Esophagus (tissue), 2 donors: ENCODE results near the gene ZFP1. TPM values are rescaled to one million over a fixed set of nuclear protein-coding genes. Genes with fewer than 3 reads are reported as not detected.
"Not testable (repeated sequence)": the region's sequence is repeated elsewhere in the genome, so short reads cannot be mapped to it uniquely, and the experiment has no call there.

ENCODE experiments used
- H3K27ac ChIP-seq, 2 donors: one replicate each; pipeline ENCODE4 v1.5.1; 2013; ENCODE audit warnings: low read depth in 2 of 2, mild to moderate bottlenecking in 2 of 2, inconsistent platforms in 1 of 2, low read length in 1 of 2, moderate library complexity in 1 of 2
- H3K27me3 ChIP-seq, 2 donors: one replicate each; pipeline ENCODE4 v1.6.1; 2013; ENCODE audit warnings: low read length in 2 of 2, control low read depth in 1 of 2, mild to moderate bottlenecking in 1 of 2; ENCODE audit not compliant: insufficient read depth in 2 of 2, control insufficient read depth in 1 of 2
- H3K36me3 ChIP-seq, 2 donors: one replicate each; pipeline ENCODE4 v1.6.1; 2013; ENCODE audit warnings: low read length in 1 of 2; ENCODE audit not compliant: control insufficient read depth in 2 of 2, insufficient read depth in 2 of 2
- H3K4me1 ChIP-seq, 2 donors: one replicate each; pipeline ENCODE4 v1.6.1; 2013; ENCODE audit warnings: low read length in 1 of 2; ENCODE audit not compliant: control insufficient read depth in 2 of 2, insufficient read depth in 2 of 2
- H3K4me3 ChIP-seq, 2 donors: one replicate each; pipeline ENCODE4 v1.5.1; 2013; ENCODE audit warnings: low read length in 2 of 2, mild to moderate bottlenecking in 2 of 2, low read depth in 1 of 2, moderate library complexity in 1 of 2
- H3K9me3 ChIP-seq, 2 donors: one replicate each; pipeline ENCODE4 v1.6.1; 2013; ENCODE audit warnings: mild to moderate bottlenecking in 2 of 2, low read depth in 1 of 2, low read length in 1 of 2, moderate library complexity in 1 of 2; ENCODE audit not compliant: control insufficient read depth in 2 of 2, insufficient read depth in 1 of 2
- WGBS, 2 donors: extraction: QIAGEN DNeasy Blood & Tissue Kit; methylation state at CpG; one replicate each; pipeline ENCODE4 v1.1.7; 2013; 5-methylcytosine and 5-hydroxymethylcytosine counted together
- polyA plus RNA-seq, 2 donors: library from polyadenylated mRNA; stranded (reverse); fragments of 200-250 nt; gene quantifications; one replicate each; pipeline ENCODE4 v1.2.3, GENCODE V29; 2013
- donor health status: healthy with polysubstance abuse.
- donor health status: Bipolar disorder and iron deficiency.

ZFP1 gene
- polyA plus RNA-seq, 2 donors = 2.5 TPM

GRCh38 chr16:75121949-75122568 lies 26.3 kb upstream of the ZFP1 start:
- H3K27ac ChIP-seq = no peak overlapping the region
- WGBS, 2 donors = 87 to 92% methylated on average over 6 of the region's 6 CpGs
- no peak overlapping the region for H3K4me3 ChIP-seq
- H3K4me1 ChIP-seq = no peaks in the 10 kb centered on the region
- H3K27me3 ChIP-seq = no peaks in the 10 kb centered on the region
- peaks cover 3% of the 10 kb centered on the region in 2 donors for H3K9me3 ChIP-seq
- H3K36me3 ChIP-seq = no peaks in the 10 kb centered on the region

DNA sequence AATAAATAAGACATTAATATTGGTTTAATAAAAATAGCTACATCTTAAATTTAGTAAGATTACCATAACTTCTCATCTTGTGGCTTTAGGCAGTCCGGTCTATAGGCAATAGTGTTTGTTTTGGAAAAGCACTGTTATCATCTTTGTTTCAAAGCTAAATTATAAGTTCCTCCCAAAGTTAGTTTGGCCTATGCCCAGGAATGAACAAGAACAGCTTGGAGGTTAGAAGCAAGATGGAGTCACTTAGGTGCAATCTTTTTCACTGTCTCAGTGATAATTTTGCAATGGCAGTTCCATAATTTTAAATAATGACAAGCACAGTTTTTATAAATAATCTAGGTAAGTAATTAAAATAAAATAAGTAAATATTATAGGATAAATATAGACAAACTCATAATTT lies 25.7 kb upstream of the ZFP1 start:
- H3K27ac ChIP-seq = no peak overlapping the region
- H3K36me3 ChIP-seq = no peaks in the 10 kb centered on the region
- H3K4me1 ChIP-seq = no peaks in the 10 kb centered on the region
- no peak overlapping the region for H3K4me3 ChIP-seq
- no peaks in the 10 kb centered on the region for H3K27me3 ChIP-seq
- H3K9me3 ChIP-seq = peaks cover 3% of the 10 kb centered on the region in 2 donors
- WGBS, 2 donors = 96 to 97% methylated on average over 1 of the region's 1 CpG

DNA sequence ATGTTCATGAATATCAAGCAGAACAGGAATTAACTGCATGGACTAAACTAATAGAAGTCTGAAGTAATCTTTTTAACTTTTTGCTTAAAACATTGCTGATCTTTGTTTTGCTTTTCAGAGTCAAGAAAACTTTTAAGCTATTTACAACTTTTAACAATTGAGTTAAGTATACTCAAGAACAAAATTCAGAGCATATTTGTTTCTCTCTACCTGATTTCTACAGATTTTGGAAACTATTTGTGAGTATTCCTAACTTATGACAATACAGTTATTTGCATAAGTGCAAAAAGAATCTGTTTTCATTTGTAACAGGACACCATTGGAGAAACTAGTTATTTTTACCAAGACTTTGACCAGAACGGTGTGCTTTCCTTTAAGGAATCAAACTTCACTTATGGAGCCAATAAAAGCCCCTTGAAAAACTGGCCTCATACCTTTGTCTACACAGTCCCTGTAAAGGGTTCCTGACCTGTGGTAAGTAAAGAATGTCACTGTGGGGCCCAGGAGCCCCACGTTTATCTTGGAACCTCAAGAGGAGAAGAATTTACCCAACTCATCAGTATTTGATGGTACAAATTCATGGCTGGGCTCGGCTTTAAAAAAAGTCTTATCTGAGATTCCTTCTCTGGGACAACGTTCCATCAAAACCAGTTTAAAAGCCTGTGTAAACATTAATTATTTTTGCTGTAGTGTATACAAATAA lies 20.5 kb upstream of the ZFP1 start:
- no peak overlapping the region for H3K4me3 ChIP-seq
- no peak overlapping the region for H3K27ac ChIP-seq
- H3K4me1 ChIP-seq = peaks cover 0 to 2% of the 10 kb centered on the region in 2 donors
- H3K36me3 ChIP-seq = no peaks in the 10 kb centered on the region
- H3K27me3 ChIP-seq = no peaks in the 10 kb centered on the region
- WGBS, 2 donors = 66 to 71% methylated on average over 4 of the region's 4 CpGs
- H3K9me3 ChIP-seq = no peaks in the 10 kb centered on the region

GRCh38 chr16:75129421-75130149 lies 18.7 kb upstream of the ZFP1 start:
- not testable (repeated sequence) for H3K4me3 ChIP-seq, H3K9me3 ChIP-seq, H3K27ac ChIP-seq, H3K36me3 ChIP-seq, H3K4me1 ChIP-seq, H3K27me3 ChIP-seq
- 67 to 76% methylated on average over 5 of the region's 5 CpGs for WGBS, 2 donors

- H3K27ac ChIP-seq = no peak overlapping the region
- WGBS, 2 donors = 81 to 82% methylated on average over 9 of the region's 9 CpGs
- H3K4me1 ChIP-seq = peaks cover 0 to 2% of the 10 kb centered on the region in 2 donors
- H3K9me3 ChIP-seq = no peaks in the 10 kb centered on the region
- no peaks in the 10 kb centered on the region for H3K36me3 ChIP-seq
- no peak overlapping the region for H3K4me3 ChIP-seq
- H3K27me3 ChIP-seq = no peaks in the 10 kb centered on the region
Observed at GRCh38 chr16:75130150-75130771, 18.1 kb upstream of the ZFP1 start.

DNA sequence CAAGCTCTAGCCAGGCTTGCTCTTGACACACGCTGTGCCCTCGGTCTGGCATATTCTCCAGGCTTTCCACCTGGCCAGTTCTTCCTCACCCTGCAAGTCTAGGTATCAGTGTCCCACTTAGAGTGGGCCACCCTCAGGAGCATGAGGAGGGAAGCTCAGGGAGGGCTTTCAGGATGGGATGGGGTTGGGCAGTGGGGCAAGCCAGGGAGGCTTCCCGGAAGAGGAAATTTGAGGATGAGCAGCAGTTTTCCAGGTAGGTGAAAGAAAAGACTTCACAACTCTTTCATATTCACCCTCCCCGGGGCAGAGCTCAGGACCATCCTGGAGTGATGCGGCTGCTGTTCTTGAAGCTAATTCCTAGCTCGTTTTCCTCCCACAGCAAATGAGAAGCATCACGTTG lies 17.2 kb upstream of the ZFP1 start:
- 70 to 75% methylated on average over 7 of the region's 7 CpGs for WGBS, 2 donors
- Histone ChIP-seq H3K4me3 (no peak overlapping the region), H3K27me3 (no peaks in the 10 kb centered on the region), H3K9me3 (no peaks in the 10 kb centered on the region), H3K36me3 (no peaks in the 10 kb centered on the region), H3K4me1 (peaks cover 0 to 2% of the 10 kb centered on the region in 2 donors), H3K27ac (no peak overlapping the region)

DNA sequence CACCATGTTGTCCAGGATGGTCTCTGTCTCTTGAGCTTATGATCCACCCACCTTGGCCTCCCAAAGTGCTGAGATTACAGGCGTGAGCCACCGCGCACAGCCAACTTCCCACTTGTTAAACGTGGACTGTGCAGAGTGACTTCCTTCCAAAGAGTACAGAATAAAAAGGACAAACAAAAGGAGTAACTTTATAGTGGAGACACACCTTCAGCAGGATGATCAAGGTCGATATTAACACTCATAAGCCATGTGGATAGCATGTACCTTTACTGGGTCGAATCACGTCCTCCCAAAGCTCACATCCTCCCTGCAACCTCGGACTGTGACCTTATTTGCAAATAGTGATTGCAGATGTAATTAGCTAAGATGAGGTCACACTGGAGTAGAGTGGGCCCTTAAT lies 10.1 kb upstream of the ZFP1 start:
- H3K36me3 ChIP-seq = no peaks in the 10 kb centered on the region
- H3K27ac ChIP-seq = no peak overlapping the region
- H3K9me3 ChIP-seq = no peaks in the 10 kb centered on the region
- H3K27me3 ChIP-seq = no peaks in the 10 kb centered on the region
- 64 to 81% methylated on average over 8 of the region's 8 CpGs for WGBS, 2 donors
- H3K4me1 ChIP-seq = no peaks in the 10 kb centered on the region
- H3K4me3 ChIP-seq = no peak overlapping the region

DNA sequence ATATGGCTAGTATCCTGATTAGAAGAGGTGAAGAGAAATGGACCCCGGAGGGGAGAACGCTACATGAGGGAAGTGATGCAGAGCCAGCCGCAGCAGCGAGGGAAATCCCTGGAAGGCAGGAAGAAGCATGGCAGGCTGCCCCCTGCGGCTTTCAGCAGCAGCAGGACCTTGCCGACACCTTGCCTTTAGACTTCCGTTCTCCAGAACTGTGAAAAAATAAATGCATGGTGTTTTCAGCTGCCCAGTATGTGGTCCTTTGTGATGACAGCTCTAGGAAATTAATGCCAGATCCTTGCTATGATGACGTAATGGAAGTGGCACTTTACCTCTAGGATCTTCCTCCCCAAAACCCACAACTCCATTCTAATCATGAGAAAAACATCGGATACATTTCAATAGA lies 9.7 kb upstream of the ZFP1 start:
- H3K4me3 ChIP-seq = no peak overlapping the region
- no peaks in the 10 kb centered on the region for H3K27me3 ChIP-seq
- H3K36me3 ChIP-seq = no peaks in the 10 kb centered on the region
- H3K4me1 ChIP-seq = no peaks in the 10 kb centered on the region
- H3K27ac ChIP-seq = no peak overlapping the region
- 64 to 71% methylated on average over 9 of the region's 9 CpGs for WGBS, 2 donors
- no peaks in the 10 kb centered on the region for H3K9me3 ChIP-seq

DNA sequence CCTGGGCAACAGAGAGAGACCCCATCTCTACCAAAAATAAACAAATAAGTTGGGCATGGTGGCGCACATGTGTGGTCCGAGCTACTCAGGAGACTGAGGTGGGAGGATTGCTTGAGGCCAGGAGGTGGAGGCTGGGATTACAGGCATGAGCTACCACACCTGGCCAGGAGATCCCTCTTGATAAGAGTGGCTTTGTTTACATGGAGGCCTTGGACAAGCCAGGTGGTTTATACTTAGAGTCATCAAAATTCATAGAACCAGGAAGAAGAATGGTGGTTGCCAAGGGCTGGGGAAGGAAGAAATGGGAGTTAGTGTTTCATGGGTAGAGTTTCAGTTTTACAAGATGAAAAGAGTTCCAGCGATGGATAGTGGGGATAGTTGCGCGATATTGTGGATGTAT lies 8.8 kb upstream of the ZFP1 start:
- no peaks in the 10 kb centered on the region for H3K4me1 ChIP-seq
- H3K4me3 ChIP-seq = no peak overlapping the region
- 96 to 99% methylated on average over 5 of the region's 5 CpGs for WGBS, 2 donors
- no peaks in the 10 kb centered on the region for H3K36me3 ChIP-seq
- no peak overlapping the region for H3K27ac ChIP-seq
- H3K27me3 ChIP-seq = no peaks in the 10 kb centered on the region
- H3K9me3 ChIP-seq = no peaks in the 10 kb centered on the region
